OCI-LY7 (cell line): Measurements from ENCODE around the gene COL18A1. TPM values are rescaled to one million over a fixed set of nuclear protein-coding genes. Genes with fewer than 3 reads are reported as not detected.

Source experiments
- BruUV-seq: library from RNA; stranded (reverse); fragments of 400-500 nt; replicated peaks from 2 replicates; lab custom pipeline; 2021; lab: Mats Ljungman, UMichigan
- CTCF ChIA-PET: fragments of 300-600 bp; sonication (Branson Sonifier 250); formaldehyde crosslinking; loops from one replicate; lab custom pipeline; 2022; ENCODE audit warnings: antibody characterized with exemption; ENCODE audit not compliant: unreplicated experiment; lab: Charles Lee
- POLR2A ChIA-PET: fragments of 300-600 bp; sonication (Branson Sonifier 250); formaldehyde crosslinking; loops from one replicate; lab custom pipeline; 2022; ENCODE audit warnings: antibody characterized with exemption; lab: Charles Lee
- DNase-seq: peaks from one replicate; pipeline ENCODE4 v3.0.0-alpha.2; 2015; ENCODE audit warnings: low spot score
- H2AFZ ChIP-seq: fragments of 200-600 bp; sonication (generic), shearing (Covaris generic); 2 replicates; pipeline ENCODE4 v1.6.1; 2014; ENCODE audit warnings: mild to moderate bottlenecking, antibody characterized with exemption, low read length, moderate library complexity
- H3K27ac ChIP-seq: fragments of 200-600 bp; sonication (generic); 2 replicates; pipeline ENCODE4 v1.5.1; 2014; ENCODE audit warnings: mixed run types, low read depth, mild to moderate bottlenecking, moderate library complexity, low read length, inconsistent platforms; ENCODE audit not compliant: poor library complexity, severe bottlenecking
- H3K36me3 ChIP-seq: fragments of 200-600 bp; sonication (generic); 2 replicates; pipeline ENCODE4 v1.6.1; 2014; ENCODE audit warnings: mild to moderate bottlenecking, antibody characterized with exemption, low read length, moderate library complexity, mixed read lengths; ENCODE audit not compliant: insufficient read depth
- H3K4me1 ChIP-seq: fragments of 200-600 bp; sonication (generic); 2 replicates; pipeline ENCODE4 v1.5.1; 2014; ENCODE audit warnings: mild to moderate bottlenecking, low read length; ENCODE audit not compliant: insufficient read depth, poor library complexity, severe bottlenecking
- H3K4me2 ChIP-seq: fragments of 200-600 bp; sonication (generic); 2 replicates; pipeline ENCODE4 v1.6.1; 2014; ENCODE audit warnings: mild to moderate bottlenecking, low read length
- H3K4me3 ChIP-seq: fragments of 200-600 bp; sonication (generic); 2 replicates; pipeline ENCODE4 v1.5.1; 2014; ENCODE audit warnings: mild to moderate bottlenecking, low read depth, low read length; ENCODE audit not compliant: poor library complexity, severe bottlenecking
- H3K79me2 ChIP-seq: fragments of 200-600 bp; sonication (generic); 2 replicates; pipeline ENCODE4 v1.6.1; 2016; ENCODE audit warnings: low read depth, mild to moderate bottlenecking, low read length, moderate library complexity, mixed read lengths; ENCODE audit not compliant: insufficient read depth
- H3K9me2 ChIP-seq: fragments of 200-600 bp; sonication (generic); 2 replicates; pipeline ENCODE4 v1.6.1; 2016; ENCODE audit warnings: mild to moderate bottlenecking, low read length, mixed read lengths; ENCODE audit not compliant: insufficient read depth
- H3K9me3 ChIP-seq: fragments of 200-600 bp; sonication (generic); 2 replicates; pipeline ENCODE4 v1.6.1; 2014; ENCODE audit warnings: mild to moderate bottlenecking, mixed run types, low read length, mixed read lengths
- H4K20me1 ChIP-seq: fragments of 200-600 bp; sonication (generic); 2 replicates; pipeline ENCODE4 v1.6.1; 2014; ENCODE audit warnings: mild to moderate bottlenecking, antibody characterized with exemption, low read length, moderate library complexity, mixed read lengths; ENCODE audit not compliant: insufficient read depth
- CTCF ChIP-seq: fragments of 200-600 bp; sonication (generic); conservative IDR thresholded peaks from 2 replicates; pipeline ENCODE4 v1.5.1; 2014; ENCODE audit warnings: mild to moderate bottlenecking, antibody characterized with exemption, low read length, moderate library complexity, mixed read lengths
- EZH2phosphoT487 ChIP-seq: fragments of 200-600 bp; sonication (generic); IDR thresholded peaks from 2 replicates; pipeline ENCODE4 v1.6.1; 2018; ENCODE audit warnings: low read depth, borderline replicate concordance, mild to moderate bottlenecking, mixed run types, antibody characterized with exemption, low read length, moderate library complexity, mixed read lengths
- intact Hi-C: fragments of 100-400 bp; cut with micrococcal nuclease; formaldehyde crosslinking; loops from one replicate; pipeline ENCODE4 v1.10.0; 2022; ENCODE audit not compliant: unreplicated experiment
- total RNA-seq, 2 experiments: library from RNA; depleted of rRNA in 1 of 2; stranded (reverse); fragments of >200 nt in 1 of 2; shearing (Covaris generic) in 1 of 2; gene quantifications; 2 replicates each; pipeline ENCODE4 v1.2.3, GENCODE V29; 2014 to 2022

Gene COL18A1
- total RNA-seq, 2 experiments from 2014 or later = 0.23 to 7.4 TPM

- no peaks in the 10 kb centered on the region for H3K79me2 ChIP-seq
- H3K9me2 ChIP-seq = no peaks in the 10 kb centered on the region
- no peak overlapping the region for H3K4me2 ChIP-seq
- no peaks in the 10 kb centered on the region for H3K36me3 ChIP-seq
- no peak overlapping the region for H3K27ac ChIP-seq
- ChIA-PET POLR2A (no interaction called here), CTCF (no interaction called here)
- H3K9me3 ChIP-seq = no peaks in the 10 kb centered on the region
- TF ChIP-seq EZH2phosphoT487 (no peak), CTCF (no peak)
- H3K4me3 ChIP-seq = no peak overlapping the region
- no peaks in the 10 kb centered on the region for H4K20me1 ChIP-seq
- intact Hi-C loops = no loop called here
- no peak for DNase-seq
- no TSS peak for BruUV-seq
- no peak overlapping the region for H2AFZ ChIP-seq
- no peaks in the 10 kb centered on the region for H3K4me1 ChIP-seq
These were observed 19.4 kb upstream of the COL18A1 start for GRCh38 chr21:45385549-45386050.

- H3K27ac ChIP-seq = no peak overlapping the region
- H3K4me2 ChIP-seq = no peak overlapping the region
- DNase-seq = no peak
- POLR2A ChIA-PET = no interaction called here
- no TSS peak for BruUV-seq
- CTCF ChIA-PET = no interaction called here
- H3K9me2 ChIP-seq = no peaks in the 10 kb centered on the region
- no peaks in the 10 kb centered on the region for H3K9me3 ChIP-seq
- H3K4me3 ChIP-seq = no peak overlapping the region
- intact Hi-C loops = no loop called here
- no peaks in the 10 kb centered on the region for H4K20me1 ChIP-seq
- no peaks in the 10 kb centered on the region for H3K36me3 ChIP-seq
- no peaks in the 10 kb centered on the region for H3K79me2 ChIP-seq
- no peak overlapping the region for H2AFZ ChIP-seq
- TF ChIP-seq CTCF = no peak
- no peak for TF ChIP-seq EZH2phosphoT487
- no peaks in the 10 kb centered on the region for H3K4me1 ChIP-seq
These were observed 18.6 kb upstream of the COL18A1 start for GRCh38 chr21:45386336-45386727.

GRCh38 chr21:45386728-45387371 lies 18.1 kb upstream of the COL18A1 start:
- intact Hi-C loops = no loop called here

More at GRCh38 chr21:45386728-45387371, 18.1 kb upstream of the COL18A1 start:
- no peaks in the 10 kb centered on the region for H4K20me1 ChIP-seq
- H3K36me3 ChIP-seq = no peaks in the 10 kb centered on the region
- no peaks in the 10 kb centered on the region for H3K79me2 ChIP-seq
- TF ChIP-seq CTCF (no peak), EZH2phosphoT487 (no peak)
- no peak overlapping the region for H2AFZ ChIP-seq
- no peaks in the 10 kb centered on the region for H3K9me2 ChIP-seq
- H3K4me1 ChIP-seq = no peaks in the 10 kb centered on the region
- CTCF ChIA-PET = no interaction called here
- H3K4me3 ChIP-seq = no peak overlapping the region
- no peaks in the 10 kb centered on the region for H3K9me3 ChIP-seq
- POLR2A ChIA-PET = no interaction called here
- no peak overlapping the region for H3K27ac ChIP-seq
- no peak for DNase-seq
- BruUV-seq = no TSS peak
- H3K4me2 ChIP-seq = no peak overlapping the region
